Measurements from ENCODE around the gene E2F4. TPM values are rescaled to one million over a fixed set of nuclear protein-coding genes. Genes with fewer than 3 reads are reported as not detected.

E2F4 gene, protein sequence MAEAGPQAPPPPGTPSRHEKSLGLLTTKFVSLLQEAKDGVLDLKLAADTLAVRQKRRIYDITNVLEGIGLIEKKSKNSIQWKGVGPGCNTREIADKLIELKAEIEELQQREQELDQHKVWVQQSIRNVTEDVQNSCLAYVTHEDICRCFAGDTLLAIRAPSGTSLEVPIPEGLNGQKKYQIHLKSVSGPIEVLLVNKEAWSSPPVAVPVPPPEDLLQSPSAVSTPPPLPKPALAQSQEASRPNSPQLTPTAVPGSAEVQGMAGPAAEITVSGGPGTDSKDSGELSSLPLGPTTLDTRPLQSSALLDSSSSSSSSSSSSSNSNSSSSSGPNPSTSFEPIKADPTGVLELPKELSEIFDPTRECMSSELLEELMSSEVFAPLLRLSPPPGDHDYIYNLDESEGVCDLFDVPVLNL
- total RNA-seq (2014; rRNA removed) (86.2 and 107 TPM in 2 replicates), Bru-seq, nascent RNA (percentile 76 among the genes with signal in this experiment), BruChase-seq, experiment 1, labeled RNA remaining after a 6-hour chase (percentile 91 among the genes with signal in this experiment), BruChase-seq, experiment 2, labeled RNA remaining after a 2-hour chase (percentile 86 among the genes with signal in this experiment)
- long read RNA-seq, transcript E2F4-201 (10 exons, 2,096 nt) = major isoform, 85 of 143 reads
- long read RNA-seq, partial matches to known transcripts = 13 of 143 reads
- long read RNA-seq, other reads (novel, unspliced or antisense) = 42 of 143 reads

DNA sequence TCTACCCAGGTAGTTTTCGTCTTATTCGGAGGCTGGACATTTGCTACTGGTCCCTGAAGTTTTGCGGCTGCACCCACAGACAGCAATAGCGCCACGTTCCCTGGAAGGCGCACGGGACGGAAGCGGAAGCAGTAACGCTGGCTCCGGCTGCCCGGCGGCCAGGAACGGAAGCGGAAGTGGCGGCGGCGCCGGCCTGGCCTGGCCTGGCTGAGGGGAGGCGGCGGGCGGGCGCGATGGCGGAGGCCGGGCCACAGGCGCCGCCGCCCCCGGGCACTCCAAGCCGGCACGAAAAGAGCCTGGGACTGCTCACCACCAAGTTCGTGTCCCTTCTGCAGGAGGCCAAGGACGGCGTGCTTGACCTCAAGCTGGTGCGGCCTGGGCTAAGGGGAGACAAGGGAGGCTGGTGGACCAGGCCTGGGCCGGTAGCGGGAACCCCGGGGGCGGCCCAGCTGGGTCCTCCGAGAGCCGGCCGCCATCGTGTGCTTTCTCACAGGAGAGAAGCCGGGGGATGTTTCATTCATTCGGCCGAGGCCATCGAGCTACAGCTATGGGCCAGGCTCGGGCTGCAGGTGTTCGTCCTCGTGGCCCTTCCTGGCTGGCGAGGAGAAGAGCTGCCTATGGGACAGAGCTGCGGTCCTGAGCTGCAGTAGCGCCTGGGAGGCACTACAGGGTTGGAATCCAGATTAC, at the start of gene E2F4:
Gene E2F4, plus strand, starts transcription at position 161 of the 687 bp plus-strand sequence. Its CDS starts 73 bp downstream, at position 234.
- Histone ChIP-seq H3K27me3 (ENCODE audit: low read length) (no peaks in the 10 kb centered on the region), H3K9ac (ENCODE audit: low read length) (peak within 1 kb of the TSS; percentile 99), H3F3A (ENCODE audit: low read length, unreplicated experiment) (no peaks in the 10 kb centered on the region), H3K9me3 (ENCODE audit: low read length) (no peaks in the 10 kb centered on the region), H3K9me2 (replicated peaks; ENCODE audit: low read length) (no peaks in the 10 kb centered on the region), H2AFZ (ENCODE audit: low read length) (peak within 1 kb of the TSS; percentile 75), H3K4me1 (ENCODE audit: insufficient read depth, low read length) (peaks cover 14% of the 10 kb centered on the region), H3K36me3 (ENCODE audit: low read depth, low read length) (peaks cover 18% of the 10 kb centered on the region; the same call in 1 of the 2 replicates), H3K79me2 (ENCODE audit: low read length) (peaks cover 30% of the 10 kb centered on the region), H3K4me3 (ENCODE audit: low read length) (peak within 1 kb of the TSS; percentile 98), H4K20me1 (ENCODE audit: low read length) (no peaks in the 10 kb centered on the region; the same call in none of the 2 replicates), H3K27ac (ENCODE audit: low read length) (peak within 1 kb of the TSS; percentile 32), H3K4me2 (ENCODE audit: low read length) (peak within 1 kb of the TSS; percentile 94)
- DNase-seq = peak; percentile 88
- BruUV-seq (replicated peaks) = no TSS peak
- no peak for TF ChIP-seq EZH2phosphoT487 (IDR thresholded peaks at IDR 0.05; ENCODE audit: borderline replicate concordance, low read length)
- TF ChIP-seq, protein P1, sequence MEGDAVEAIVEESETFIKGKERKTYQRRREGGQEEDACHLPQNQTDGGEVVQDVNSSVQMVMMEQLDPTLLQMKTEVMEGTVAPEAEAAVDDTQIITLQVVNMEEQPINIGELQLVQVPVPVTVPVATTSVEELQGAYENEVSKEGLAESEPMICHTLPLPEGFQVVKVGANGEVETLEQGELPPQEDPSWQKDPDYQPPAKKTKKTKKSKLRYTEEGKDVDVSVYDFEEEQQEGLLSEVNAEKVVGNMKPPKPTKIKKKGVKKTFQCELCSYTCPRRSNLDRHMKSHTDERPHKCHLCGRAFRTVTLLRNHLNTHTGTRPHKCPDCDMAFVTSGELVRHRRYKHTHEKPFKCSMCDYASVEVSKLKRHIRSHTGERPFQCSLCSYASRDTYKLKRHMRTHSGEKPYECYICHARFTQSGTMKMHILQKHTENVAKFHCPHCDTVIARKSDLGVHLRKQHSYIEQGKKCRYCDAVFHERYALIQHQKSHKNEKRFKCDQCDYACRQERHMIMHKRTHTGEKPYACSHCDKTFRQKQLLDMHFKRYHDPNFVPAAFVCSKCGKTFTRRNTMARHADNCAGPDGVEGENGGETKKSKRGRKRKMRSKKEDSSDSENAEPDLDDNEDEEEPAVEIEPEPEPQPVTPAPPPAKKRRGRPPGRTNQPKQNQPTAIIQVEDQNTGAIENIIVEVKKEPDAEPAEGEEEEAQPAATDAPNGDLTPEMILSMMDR (conservative IDR thresholded peaks at IDR 0.05; ENCODE audit: low read depth, low read length) = no peak
- no peak for TF ChIP-seq EZH2 (IDR thresholded peaks at IDR 0.05; ENCODE audit: low read length, unreplicated experiment)
- ChIA-PET POLR2A (ENCODE audit: unreplicated experiment) (no interaction called here), CTCF (no interaction called here)
- intact Hi-C loops (cut with micrococcal nuclease) = loop anchor here (10.0 kb wide), 1 partner anchor 53 kb away; the partner anchor contains the start of genes FHOD1 and SLC9A5
- peak; percentile 95 for ATAC-seq

DNA sequence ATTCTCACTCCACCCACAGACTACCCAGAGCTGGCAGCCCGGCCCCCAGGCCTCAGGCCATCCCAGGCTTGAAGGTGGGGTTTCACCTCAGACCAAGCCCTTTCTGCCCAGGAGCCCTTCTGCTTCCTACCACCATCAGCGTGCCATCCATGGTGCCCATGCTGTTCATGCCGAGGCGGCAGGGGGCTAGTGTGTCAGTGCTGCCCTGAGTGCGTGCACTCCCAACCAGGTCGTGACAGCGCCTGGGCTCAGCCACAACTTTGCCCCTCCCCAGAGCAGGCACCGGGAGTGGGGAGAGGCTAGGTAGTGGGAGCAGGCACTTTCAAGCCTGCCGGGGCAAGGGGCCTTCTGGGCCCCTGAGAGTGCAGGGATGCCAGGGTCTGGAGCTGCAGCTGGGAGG, 49.6 kb upstream of the E2F4 start:
- Histone ChIP-seq H3K4me1 (ENCODE audit: insufficient read depth, low read length) (no peaks in the 10 kb centered on the region), H2AFZ (ENCODE audit: low read length) (no peak overlapping the region), H3K79me2 (ENCODE audit: low read length) (no peaks in the 10 kb centered on the region), H4K20me1 (ENCODE audit: low read length) (no peaks in the 10 kb centered on the region), H3K9me2 (replicated peaks; ENCODE audit: low read length) (no peaks in the 10 kb centered on the region), H3K36me3 (ENCODE audit: low read depth, low read length) (no peaks in the 10 kb centered on the region; the same call in 1 of the 2 replicates), H3K4me2 (ENCODE audit: low read length) (no peak overlapping the region), H3F3A (ENCODE audit: low read length, unreplicated experiment) (no peaks in the 10 kb centered on the region), H3K27me3 (ENCODE audit: low read length) (no peaks in the 10 kb centered on the region), H3K27ac (ENCODE audit: low read length) (no peak overlapping the region), H3K9ac (ENCODE audit: low read length) (no peak overlapping the region), H3K9me3 (ENCODE audit: low read length) (no peaks in the 10 kb centered on the region), H3K4me3 (ENCODE audit: low read length) (no peak overlapping the region)
- BruUV-seq (replicated peaks) = no TSS peak
- CTCF ChIA-PET = no interaction called here
- intact Hi-C loops (cut with micrococcal nuclease) = no loop called here
- ATAC-seq (no peak), DNase-seq (no peak)
- POLR2A ChIA-PET (ENCODE audit: unreplicated experiment) = no interaction called here
- TF ChIP-seq EZH2phosphoT487 (IDR thresholded peaks at IDR 0.05; ENCODE audit: borderline replicate concordance, low read length) (no peak), EZH2 (IDR thresholded peaks at IDR 0.05; ENCODE audit: low read length, unreplicated experiment) (no peak)
- TF ChIP-seq, protein P1 (conservative IDR thresholded peaks at IDR 0.05; ENCODE audit: low read depth, low read length) = no peak
